Spleen (tissue), 11 donors: ENCODE results near the gene GLDC. TPM values are rescaled to one million over a fixed set of nuclear protein-coding genes. Genes with fewer than 3 reads are reported as not detected.

Experiments used
- DNase-seq: peaks from one replicate; pipeline ENCODE4 v3.0.0-alpha.2; 2020
- H3K27ac ChIP-seq, 8 donors: fragments of 200-600 bp; sonication (generic) in 7 of 8; 1 replicate in 4 of 8; 2 replicates in 4 of 8; pipeline versions ENCODE4 v1.5.0 to v1.8.0; 2016 to 2021; ENCODE audit warnings: inconsistent platforms in 4 of 8, mild to moderate bottlenecking in 4 of 8, moderate library complexity in 1 of 8
- H3K27me3 ChIP-seq, 7 donors: fragments of 200-600 bp; sonication (generic) in 6 of 7; replicated peaks in 1 of 7; 1 replicate in 4 of 7; 2 replicates in 3 of 7; pipeline versions ENCODE4 v1.5.0 to v1.8.0; 2016 to 2021; ENCODE audit warnings: inconsistent platforms in 3 of 7, mild to moderate bottlenecking in 1 of 7
- H3K36me3 ChIP-seq, 6 donors: fragments of 200-600 bp; sonication (generic) in 5 of 6; 1 replicate in 4 of 6; 2 replicates in 2 of 6; pipeline versions ENCODE4 v1.5.0 to v1.8.0; 2016 to 2021; ENCODE audit warnings: inconsistent platforms in 2 of 6
- H3K4me1 ChIP-seq, 6 donors: fragments of 200-600 bp; sonication (generic) in 5 of 6; 1 replicate in 3 of 6; 2 replicates in 3 of 6; pipeline versions ENCODE4 v1.5.0 to v1.8.0; 2016 to 2021; ENCODE audit warnings: inconsistent platforms in 3 of 6
- H3K4me3 ChIP-seq, 8 donors: fragments of 200-600 bp; sonication (generic) in 7 of 8; 1 replicate in 4 of 8; 2 replicates in 4 of 8; pipeline versions ENCODE4 v1.5.0 to v1.8.0; 2016 to 2021; ENCODE audit warnings: inconsistent platforms in 4 of 8, mild to moderate bottlenecking in 4 of 8, moderate library complexity in 2 of 8
- H3K9me3 ChIP-seq, 8 donors: fragments of 200-600 bp; sonication (generic) in 7 of 8; 1 replicate in 4 of 8; 2 replicates in 4 of 8; pipeline versions ENCODE4 v1.5.0 to v1.8.0; 2016 to 2021; ENCODE audit warnings: inconsistent platforms in 4 of 8
- CTCF ChIP-seq, 11 experiments: fragments of 200-600 bp in 7 of 11; fragments of 450-650 bp in 4 of 11; sonication (generic) in 4 of 11; IDR thresholded peaks in 8 of 11; conservative IDR thresholded peaks in 3 of 11; 1 replicate in 7 of 11; 2 replicates in 4 of 11; pipeline versions ENCODE4 v1.4.0 to v1.8.0; 2016 to 2021; ENCODE audit warnings: antibody characterized with exemption in 11 of 11, inconsistent platforms in 4 of 11, mild to moderate bottlenecking in 1 of 11
- POLR2A ChIP-seq, 3 donors: fragments of 450-650 bp; IDR thresholded peaks; one replicate each; pipeline ENCODE4 v1.5.1; 2017; ENCODE audit warnings: antibody characterized with exemption in 3 of 3, mild to moderate bottlenecking in 1 of 3
- POLR2AphosphoS5 ChIP-seq, 3 donors: sonication (generic); formaldehyde crosslinking; IDR thresholded peaks; one replicate each; pipeline ENCODE4 v1.5.1; 2017; ENCODE audit warnings: antibody characterized with exemption in 3 of 3
- WGBS, 5 donors: extraction: QIAGEN DNeasy Blood & Tissue Kit in 3 of 5; methylation state at CpG; one replicate each; pipeline versions ENCODE4 v1.1.5 to v1.1.7; 2013 to 2018; 5-methylcytosine and 5-hydroxymethylcytosine counted together
- intact Hi-C: fragments of 100-400 bp; cut with DNase I; formaldehyde crosslinking; loops from one replicate; pipeline ENCODE4 v1.15.0; 2023; ENCODE audit warnings: low total_unique reads
- polyA plus RNA-seq, 3 donors: library from polyadenylated mRNA; stranded (reverse); fragments of 200-250 nt; gene quantifications; one replicate each; pipeline ENCODE4 v1.2.1, GENCODE V29; 2013
- total RNA-seq, 7 donors: library from RNA; depleted of rRNA in 3 of 7; stranded (reverse); fragments of >200 nt in 3 of 7; fragmentation: NEBNext Ultra II Directional in 4 of 7; extraction: Animal tissue kit (Norgen Biotek cat#: 25700) in 4 of 7; gene quantifications; one replicate each; pipeline versions ENCODE4 v1.1.0 to v1.2.1, GENCODE V29; 2016 to 2021
- donor health status: healthy with polysubstance abuse.
- donor health status: DM: no; HTN: no; CAD: no; lungs with moderate emphysema.
- donor health status: DM: no; HTN: no; CAD: no.
- donor health status: Bipolar disorder and iron deficiency.
- donor health status: healthy.
- donor health status: DM: no; HTN: no; CAD: no.
- donor health status: DM: yes; HTN: yes; CAD: no.

Gene GLDC
- total and polyA plus RNA-seq, 10 donors: 0.17 to 8.7 (median 0.64) TPM

- intact Hi-C loops: no loop called here
- H3K27ac ChIP-seq: no peak overlapping the region
- H3K9me3 ChIP-seq: no peaks in the 10 kb centered on the region
- H3K27me3 ChIP-seq: no peaks in the 10 kb centered on the region
- H3K4me1 ChIP-seq: peaks cover 0 to 6% (median 0%) of the 10 kb centered on the region in 6 donors
- DNase-seq: no peak
- 85 to 92% (median 87%) methylated on average over 4 of the region's 4 CpGs for WGBS, 5 donors
- no peaks in the 10 kb centered on the region for H3K36me3 ChIP-seq
- TF ChIP-seq POLR2A (IDR thresholded peaks at IDR 0.05): no peak
- no peak for TF ChIP-seq CTCF (IDR thresholded peaks at IDR 0.05 in 8 of 11, conservative IDR thresholded peaks at IDR 0.05 in 3 of 11)
- no peak for TF ChIP-seq POLR2AphosphoS5 (IDR thresholded peaks at IDR 0.05)
- H3K4me3 ChIP-seq: no peak overlapping the region
Observed at GRCh38 chr9:6671416-6671815, 25.9 kb upstream of the GLDC start.

GRCh38 chr9:6669881-6670280 is 24.4 kb upstream of the GLDC start:
- no peak for TF ChIP-seq POLR2A (IDR thresholded peaks at IDR 0.05)
- TF ChIP-seq CTCF (IDR thresholded peaks at IDR 0.05 in 8 of 11, conservative IDR thresholded peaks at IDR 0.05 in 3 of 11): no peak
- TF ChIP-seq POLR2AphosphoS5 (IDR thresholded peaks at IDR 0.05): no peak
- peak; percentile 51 for DNase-seq
- no peaks in the 10 kb centered on the region for H3K36me3 ChIP-seq
- H3K4me3 ChIP-seq: no peak overlapping the region
- intact Hi-C loops: loop anchor here (5.0 to 10.0 kb wide), 2 partner anchors 85 to 318 kb away; no protein-coding TSS in a partner anchor
- no peaks in the 10 kb centered on the region for H3K9me3 ChIP-seq
- WGBS, 5 donors: 89 to 97% (median 97%) methylated on average over 14 of the region's 14 CpGs
- no peak overlapping the region for H3K27ac ChIP-seq
- no peaks in the 10 kb centered on the region for H3K27me3 ChIP-seq
- peaks cover 0 to 6% (median 0%) of the 10 kb centered on the region in 6 donors for H3K4me1 ChIP-seq

GRCh38 chr9:6667633-6668280 is 22.2 kb upstream of the GLDC start:
- no peak for DNase-seq

More at GRCh38 chr9:6667633-6668280, 22.2 kb upstream of the GLDC start:
- intact Hi-C loops: loop anchor here (5.0 to 10.0 kb wide), 2 partner anchors 83 to 315 kb away; no protein-coding TSS in a partner anchor
- Histone ChIP-seq H3K36me3 (no peaks in the 10 kb centered on the region), H3K27ac (no peak overlapping the region), H3K4me1 (peaks cover 0 to 6% (median 0%) of the 10 kb centered on the region in 6 donors), H3K4me3 (no peak overlapping the region), H3K27me3 (no peaks in the 10 kb centered on the region), H3K9me3 (no peaks in the 10 kb centered on the region)
- TF ChIP-seq POLR2A (IDR thresholded peaks at IDR 0.05): no peak
- TF ChIP-seq CTCF (IDR thresholded peaks at IDR 0.05 in 8 of 11, conservative IDR thresholded peaks at IDR 0.05 in 3 of 11): peak in 9 of 11 experiments; percentile 12 to 56 (median 42)
- 62 to 68% (median 67%) methylated on average over 5 of the region's 5 CpGs for WGBS, 5 donors
